GM13976 (cell line): ENCODE results near the gene ACTRT3.

ENCODE experiments used
- DNase-seq: peaks from one replicate; pipeline ENCODE4 v3.0.0; 2012; ENCODE audit warnings: low spot score
- CTCF ChIP-seq: IDR thresholded peaks from 2 replicates; pipeline ENCODE4 v1.5.1; 2012; ENCODE audit warnings: borderline replicate concordance, mild to moderate bottlenecking; ENCODE audit not compliant: insufficient read depth; ENCODE audit errors: extremely low read depth, missing control alignments, control extremely low read depth
- in situ Hi-C: fragments of 300-500 bp; cut with MboI; formaldehyde crosslinking; loops from one replicate; pipeline ENCODE4 v1.12.0; 2022; ENCODE audit warnings: low sequenced_read_pairs, mixed read lengths, inconsistent platforms; ENCODE audit not compliant: unreplicated experiment

The ACTRT3 gene

GRCh38 chr3:169811631-169812331 is 42.4 kb upstream of the ACTRT3 start:
- TF ChIP-seq CTCF = no peak
- in situ Hi-C loops = no loop called here
- DNase-seq = no peak

- in situ Hi-C loops = no loop called here
- no peak for DNase-seq
- no peak for TF ChIP-seq CTCF
Observed at GRCh38 chr3:169809230-169809795, 40.0 kb upstream of the ACTRT3 start.

- DNase-seq = no peak
- in situ Hi-C loops = no loop called here
- no peak for TF ChIP-seq CTCF
Observed at GRCh38 chr3:169804681-169805080, 35.3 kb upstream of the ACTRT3 start.

GRCh38 chr3:169792359-169792758 is 23.0 kb upstream of the ACTRT3 start:
- in situ Hi-C loops = no loop called here
- no peak for TF ChIP-seq CTCF
- no peak for DNase-seq

- TF ChIP-seq CTCF = no peak
- in situ Hi-C loops = no loop called here
- DNase-seq = no peak
Observed at GRCh38 chr3:169790687-169791429, 21.5 kb upstream of the ACTRT3 start.

GRCh38 chr3:169790219-169790618 is 20.9 kb upstream of the ACTRT3 start:
- in situ Hi-C loops = no loop called here
- no peak for TF ChIP-seq CTCF

More at GRCh38 chr3:169790219-169790618, 20.9 kb upstream of the ACTRT3 start:
- DNase-seq = no peak
